Measurements from ENCODE around the gene TMEM179. TPM values are rescaled to one million over a fixed set of nuclear protein-coding genes. Genes with fewer than 3 reads are reported as not detected.

Gene TMEM179
- total and polyA plus RNA-seq, 2 of the 8 experiments (the other 6 are each of a cell fraction or from before 2014, with no cell fraction given), result 2.9 to 4.0 TPM

- DNase-seq (ENCODE audit: low read depth in 1 of 2, low spot score in 2 of 2), result no peak
Observed at GRCh38 chr14:104554088-104554607, 50.4 kb downstream of the TMEM179 start.

More at GRCh38 chr14:104554088-104554607, 50.4 kb downstream of the TMEM179 start:
- H3K4ac ChIP-seq (replicated peaks; ENCODE audit: insufficient read length, low read depth, low read length), result no peak overlapping the region
- no peak overlapping the region for H4K5ac ChIP-seq (ENCODE audit: insufficient read length, low read depth, low read length)
- no peak overlapping the region for H2BK12ac ChIP-seq (ENCODE audit: low read depth, low read length)
- FAIRE-seq, result no peak
- ChIA-PET CTCF (ENCODE audit: partially characterized antibody) (interaction anchor here (1.0 to 3.2 kb wide), 3 partner anchors 8 to 20 kb away, joined by 3 to 13 read pairs (median 3); no protein-coding TSS in a partner anchor), POLR2A (ENCODE audit: partially characterized antibody) (no interaction called here)
- H3K79me2 ChIP-seq (ENCODE audit: control insufficient read depth in 1 of 2, insufficient read depth in 2 of 2, low read length in 2 of 2), result no peaks in the 10 kb centered on the region
- H2BK120ac ChIP-seq (replicated peaks; ENCODE audit: low read depth, low read length), result no peak overlapping the region
- no peaks in the 10 kb centered on the region for H3K27me3 ChIP-seq (replicated peaks in 1 of 4; ENCODE audit: control insufficient read depth in 3 of 4, extremely low read depth in 1 of 4, insufficient read depth in 3 of 4, low read length in 3 of 4)
- no peaks in the 10 kb centered on the region for H3K9me3 ChIP-seq (ENCODE audit: insufficient read depth in 2 of 2, low read depth in 1 of 2, low read length in 1 of 2)
- no peak overlapping the region for H2AK5ac ChIP-seq (ENCODE audit: low read depth, low read length)
- no peaks in the 10 kb centered on the region for H4K20me1 ChIP-seq (replicated peaks in 1 of 2; ENCODE audit: control insufficient read depth in 1 of 2, insufficient read depth in 2 of 2, low read length in 2 of 2)
- no peaks in the 10 kb centered on the region for H3K79me1 ChIP-seq (ENCODE audit: low read depth, low read length)
- WGBS, 2 experiments (ENCODE audit: extremely low coverage in 1 of 2, insufficient coverage in 1 of 2, insufficient read length in 1 of 2, insufficient replicate concordance in 2 of 2, low coverage in 1 of 2, low lambda C conversion rate in 2 of 2, missing lambda C conversion rate in 1 of 2), result 77% methylated on average over 12 of the region's 12 CpGs; no CpG with 5 or more reads in 1 of the 2 experiments
- H4K8ac ChIP-seq (ENCODE audit: extremely low read depth, insufficient read depth, low read length), result peak overlapping the region; percentile 65; the same call in 1 of the 2 replicates
- peaks cover 0 to 3% (median under 1%) of the 10 kb centered on the region in 4 experiments; a peak in 2 of 7 replicates for H3K4me1 ChIP-seq (replicated peaks in 1 of 4; ENCODE audit: control insufficient read depth in 3 of 4, insufficient read depth in 4 of 4, low read length in 3 of 4)
- no peak overlapping the region for H3K18ac ChIP-seq (ENCODE audit: extremely low read depth, low read length)
- no peak overlapping the region for H2BK5ac ChIP-seq (ENCODE audit: low read depth, low read length)
- H3K9ac ChIP-seq (replicated peaks in 1 of 4; ENCODE audit: extremely low read depth in 1 of 4, low read depth in 3 of 4, low read length in 3 of 4), result no peak overlapping the region
- no peak overlapping the region for H3K23ac ChIP-seq (ENCODE audit: insufficient read length)
- no peak overlapping the region for H3K27ac ChIP-seq (ENCODE audit: low read depth, low read length)
- no peak overlapping the region for H2BK20ac ChIP-seq (ENCODE audit: low read length)
- H2BK15ac ChIP-seq (ENCODE audit: low read length), result no peak overlapping the region
- H3K56ac ChIP-seq (replicated peaks; ENCODE audit: insufficient read length, low read depth, low read length), result no peak overlapping the region
- H4K91ac ChIP-seq (replicated peaks; ENCODE audit: insufficient read length, low read length), result no peak overlapping the region
- H3K4me3 ChIP-seq (ENCODE audit: extremely low read depth in 1 of 4, insufficient read depth in 2 of 4, low read depth in 3 of 4, low read length in 4 of 4), result no peak overlapping the region
- H3K36me3 ChIP-seq (ENCODE audit: control insufficient read depth in 2 of 4, insufficient read depth in 4 of 4, low read length in 3 of 4), result no peaks in the 10 kb centered on the region
- no peaks in the 10 kb centered on the region for H3K23me2 ChIP-seq (ENCODE audit: low read depth, low read length)
- H3K14ac ChIP-seq (ENCODE audit: insufficient read length), result no peak overlapping the region
- no peak overlapping the region for H3K4me2 ChIP-seq (ENCODE audit: insufficient read depth in 1 of 2, low read depth in 2 of 2, low read length in 2 of 2)
- H2AFZ ChIP-seq (ENCODE audit: low read length), result no peak overlapping the region

Measured in H1 (cell line).